ENCODE results near the gene CDH18. TPM values are rescaled to one million over a fixed set of nuclear protein-coding genes. Genes with fewer than 3 reads are reported as not detected.

CDH18 gene
- total RNA-seq, 1 donor from 2014 or later, result not detected

- Histone ChIP-seq H3K36me3 (no peaks in the 10 kb centered on the region), H3K4me3 (no peak overlapping the region), H3K4me1 (no peaks in the 10 kb centered on the region), H3K27ac (no peak overlapping the region), H3K9me3 (no peaks in the 10 kb centered on the region), H3K27me3 (ENCODE audit: low read depth) (no peaks in the 10 kb centered on the region)
- TF ChIP-seq CTCF (IDR thresholded peaks at IDR 0.05), result no peak
- no peak for DNase-seq
- no peak for ATAC-seq
- intact Hi-C loops (cut with DNase I), result no loop called here
Measured at GRCh38 chr5:19565466-19565865, 422.5 kb downstream of the CDH18 start.

GRCh38 chr5:19564036-19564435, 424.0 kb downstream of the CDH18 start:
- no peak for ATAC-seq

GRCh38 chr5:19555876-19556275, 432.1 kb downstream of the CDH18 start:
- no peak overlapping the region for H3K4me3 ChIP-seq
- DNase-seq, result no peak
- no peak overlapping the region for H3K27ac ChIP-seq
- TF ChIP-seq CTCF (IDR thresholded peaks at IDR 0.05), result no peak
- no peaks in the 10 kb centered on the region for H3K36me3 ChIP-seq
- ATAC-seq, result no peak
- intact Hi-C loops (cut with DNase I), result no loop called here
- peaks cover 5% of the 10 kb centered on the region for H3K9me3 ChIP-seq
- H3K4me1 ChIP-seq, result no peaks in the 10 kb centered on the region
- H3K27me3 ChIP-seq (ENCODE audit: low read depth), result no peaks in the 10 kb centered on the region

More at GRCh38 chr5:19564036-19564435, 424.0 kb downstream of the CDH18 start:
- H3K36me3 ChIP-seq, result no peaks in the 10 kb centered on the region
- H3K27ac ChIP-seq, result no peak overlapping the region
- H3K4me1 ChIP-seq, result no peaks in the 10 kb centered on the region
- DNase-seq, result no peak
- H3K9me3 ChIP-seq, result no peaks in the 10 kb centered on the region
- no peak overlapping the region for H3K4me3 ChIP-seq
- H3K27me3 ChIP-seq (ENCODE audit: low read depth), result no peaks in the 10 kb centered on the region
- TF ChIP-seq CTCF (IDR thresholded peaks at IDR 0.05), result no peak
- intact Hi-C loops (cut with DNase I), result no loop called here

- H3K36me3 ChIP-seq, result no peaks in the 10 kb centered on the region
- ATAC-seq, result no peak
- intact Hi-C loops (cut with DNase I), result no loop called here
- no peak overlapping the region for H3K27ac ChIP-seq
- TF ChIP-seq CTCF (IDR thresholded peaks at IDR 0.05), result no peak
- no peak overlapping the region for H3K4me3 ChIP-seq
- no peaks in the 10 kb centered on the region for H3K27me3 ChIP-seq (ENCODE audit: low read depth)
- H3K9me3 ChIP-seq, result peaks cover 5% of the 10 kb centered on the region
- no peaks in the 10 kb centered on the region for H3K4me1 ChIP-seq
- no peak for DNase-seq
Measured at GRCh38 chr5:19555436-19555835, 432.6 kb downstream of the CDH18 start.

GRCh38 chr5:19554524-19554923, 433.5 kb downstream of the CDH18 start:
- H3K27ac ChIP-seq, result no peak overlapping the region
- intact Hi-C loops (cut with DNase I), result no loop called here
- no peak overlapping the region for H3K4me3 ChIP-seq
- ATAC-seq (no peak), DNase-seq (no peak)
- no peaks in the 10 kb centered on the region for H3K36me3 ChIP-seq
- H3K9me3 ChIP-seq, result peaks cover 5% of the 10 kb centered on the region
- H3K4me1 ChIP-seq, result no peaks in the 10 kb centered on the region
- no peaks in the 10 kb centered on the region for H3K27me3 ChIP-seq (ENCODE audit: low read depth)
- no peak for TF ChIP-seq CTCF (IDR thresholded peaks at IDR 0.05)

DNA sequence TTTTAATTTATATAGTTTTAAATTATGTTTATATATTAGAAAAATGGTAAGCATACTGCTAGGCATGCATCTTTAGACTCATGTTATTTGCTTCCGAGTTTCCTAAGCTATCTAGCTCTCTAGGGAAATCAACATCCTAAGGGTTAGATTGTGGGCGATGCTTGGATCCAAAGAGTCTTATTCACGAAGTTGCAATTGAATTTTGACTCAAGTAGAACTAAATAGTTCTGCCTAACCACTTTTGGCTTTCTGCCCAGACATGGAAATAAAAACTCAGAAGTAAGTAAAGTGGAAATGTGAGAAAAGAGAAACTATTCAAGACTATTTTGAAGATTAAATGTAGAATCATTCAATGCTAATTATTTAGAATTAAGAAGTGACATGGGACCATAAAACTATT, 440.4 kb downstream of the CDH18 start:
- DNase-seq (no peak), ATAC-seq (no peak)
- no peak overlapping the region for H3K4me3 ChIP-seq
- no peaks in the 10 kb centered on the region for H3K27me3 ChIP-seq (ENCODE audit: low read depth)
- intact Hi-C loops (cut with DNase I), result no loop called here
- no peak for TF ChIP-seq CTCF (IDR thresholded peaks at IDR 0.05)
- no peaks in the 10 kb centered on the region for H3K4me1 ChIP-seq
- no peaks in the 10 kb centered on the region for H3K9me3 ChIP-seq
- H3K27ac ChIP-seq, result no peak overlapping the region
- H3K36me3 ChIP-seq, result no peaks in the 10 kb centered on the region
